ENCODE data around the gene MMP28.

DNA sequence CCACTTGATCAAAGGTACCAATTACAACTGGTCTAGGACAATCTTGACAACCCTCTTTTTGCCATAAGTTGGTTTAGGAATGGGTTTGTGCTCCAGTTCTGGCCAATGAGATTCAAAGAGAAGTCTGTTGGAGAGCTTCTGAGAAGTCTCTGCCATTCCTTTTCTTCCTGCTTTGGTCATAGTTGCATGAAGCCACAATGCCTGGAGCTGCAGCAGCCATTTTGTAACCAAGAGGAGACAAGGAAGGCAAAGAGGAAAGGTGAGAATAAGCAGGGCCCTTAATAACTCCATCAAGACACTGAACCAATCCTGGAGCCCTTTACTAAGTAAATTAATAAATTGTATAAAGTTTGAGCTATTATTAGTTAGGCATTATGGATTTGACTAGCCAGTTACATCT, 38.2 kb downstream of the MMP28 start:
- TF ChIP-seq, protein P1, sequence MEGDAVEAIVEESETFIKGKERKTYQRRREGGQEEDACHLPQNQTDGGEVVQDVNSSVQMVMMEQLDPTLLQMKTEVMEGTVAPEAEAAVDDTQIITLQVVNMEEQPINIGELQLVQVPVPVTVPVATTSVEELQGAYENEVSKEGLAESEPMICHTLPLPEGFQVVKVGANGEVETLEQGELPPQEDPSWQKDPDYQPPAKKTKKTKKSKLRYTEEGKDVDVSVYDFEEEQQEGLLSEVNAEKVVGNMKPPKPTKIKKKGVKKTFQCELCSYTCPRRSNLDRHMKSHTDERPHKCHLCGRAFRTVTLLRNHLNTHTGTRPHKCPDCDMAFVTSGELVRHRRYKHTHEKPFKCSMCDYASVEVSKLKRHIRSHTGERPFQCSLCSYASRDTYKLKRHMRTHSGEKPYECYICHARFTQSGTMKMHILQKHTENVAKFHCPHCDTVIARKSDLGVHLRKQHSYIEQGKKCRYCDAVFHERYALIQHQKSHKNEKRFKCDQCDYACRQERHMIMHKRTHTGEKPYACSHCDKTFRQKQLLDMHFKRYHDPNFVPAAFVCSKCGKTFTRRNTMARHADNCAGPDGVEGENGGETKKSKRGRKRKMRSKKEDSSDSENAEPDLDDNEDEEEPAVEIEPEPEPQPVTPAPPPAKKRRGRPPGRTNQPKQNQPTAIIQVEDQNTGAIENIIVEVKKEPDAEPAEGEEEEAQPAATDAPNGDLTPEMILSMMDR (IDR thresholded peaks at IDR 0.05): no peak
- TF ChIP-seq POLR2A (IDR thresholded peaks at IDR 0.05; ENCODE audit: low read length) (no peak), CEBPB (IDR thresholded peaks at IDR 0.05) (no peak), MYC (IDR thresholded peaks at IDR 0.05; ENCODE audit: borderline replicate concordance, low read length) (no peak), MAFK (IDR thresholded peaks at IDR 0.05; ENCODE audit: partially characterized antibody) (no peak), ZC3H11A (IDR thresholded peaks at IDR 0.05) (no peak), RAD21 (conservative IDR thresholded peaks at IDR 0.05 in 1 of 2, IDR thresholded peaks at IDR 0.05 in 1 of 2) (no peak), RARB (CRISPR knock-in tag; IDR thresholded peaks at IDR 0.05) (no peak), ESRRA (IDR thresholded peaks at IDR 0.05; ENCODE audit: borderline replicate concordance, low read length) (no peak), CHD2 (IDR thresholded peaks at IDR 0.05; ENCODE audit: low read length, partially characterized antibody) (no peak), RFX5 (IDR thresholded peaks at IDR 0.05) (no peak), PHF8 (IDR thresholded peaks at IDR 0.05; ENCODE audit: borderline replicate concordance, low read depth) (no peak)
- TF ChIP-seq, protein P2, sequence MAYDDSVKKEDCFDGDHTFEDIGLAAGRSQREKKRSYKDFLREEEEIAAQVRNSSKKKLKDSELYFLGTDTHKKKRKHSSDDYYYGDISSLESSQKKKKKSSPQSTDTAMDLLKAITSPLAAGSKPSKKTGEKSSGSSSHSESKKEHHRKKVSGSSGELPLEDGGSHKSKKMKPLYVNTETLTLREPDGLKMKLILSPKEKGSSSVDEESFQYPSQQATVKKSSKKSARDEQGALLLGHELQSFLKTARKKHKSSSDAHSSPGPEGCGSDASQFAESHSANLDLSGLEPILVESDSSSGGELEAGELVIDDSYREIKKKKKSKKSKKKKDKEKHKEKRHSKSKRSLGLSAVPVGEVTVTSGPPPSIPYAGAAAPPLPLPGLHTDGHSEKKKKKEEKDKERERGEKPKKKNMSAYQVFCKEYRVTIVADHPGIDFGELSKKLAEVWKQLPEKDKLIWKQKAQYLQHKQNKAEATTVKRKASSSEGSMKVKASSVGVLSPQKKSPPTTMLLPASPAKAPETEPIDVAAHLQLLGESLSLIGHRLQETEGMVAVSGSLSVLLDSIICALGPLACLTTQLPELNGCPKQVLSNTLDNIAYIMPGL (CRISPR knock-in tag; IDR thresholded peaks at IDR 0.05; ENCODE audit: borderline replicate concordance): no peak
- TF ChIP-seq, protein P3, sequence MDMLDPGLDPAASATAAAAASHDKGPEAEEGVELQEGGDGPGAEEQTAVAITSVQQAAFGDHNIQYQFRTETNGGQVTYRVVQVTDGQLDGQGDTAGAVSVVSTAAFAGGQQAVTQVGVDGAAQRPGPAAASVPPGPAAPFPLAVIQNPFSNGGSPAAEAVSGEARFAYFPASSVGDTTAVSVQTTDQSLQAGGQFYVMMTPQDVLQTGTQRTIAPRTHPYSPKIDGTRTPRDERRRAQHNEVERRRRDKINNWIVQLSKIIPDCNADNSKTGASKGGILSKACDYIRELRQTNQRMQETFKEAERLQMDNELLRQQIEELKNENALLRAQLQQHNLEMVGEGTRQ (IDR thresholded peaks at IDR 0.05): no peak

Data from A549 (cell line).